Measurements from ENCODE around the gene TENM4. TPM values are rescaled to one million over a fixed set of nuclear protein-coding genes. Genes with fewer than 3 reads are reported as not detected.

Gene TENM4
- total and polyA plus RNA-seq, 2 of the 13 experiments (the other 11 are each of a cell fraction or from before 2014, with no cell fraction given): not detected

DNA sequence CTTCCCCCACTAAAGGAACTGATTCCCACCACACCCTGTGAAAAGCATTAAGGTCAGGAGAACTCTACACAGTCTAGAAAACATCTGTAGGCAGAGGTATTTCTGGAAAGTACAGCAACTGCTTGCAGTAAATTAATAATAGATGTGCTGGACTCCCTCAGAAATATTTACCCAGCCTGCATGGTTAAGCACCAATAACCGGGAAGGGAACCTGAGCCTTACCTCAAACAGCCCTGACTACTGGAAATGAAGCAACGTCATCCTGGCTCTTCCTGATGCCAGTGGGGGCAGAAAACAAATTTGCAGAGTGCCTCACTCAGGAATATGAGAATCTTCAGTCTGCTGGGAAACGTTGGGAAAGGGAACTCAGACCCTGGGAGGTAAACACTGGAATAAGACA is 318.1 kb downstream of the TENM4 start (continued):
- TF ChIP-seq, protein P1, sequence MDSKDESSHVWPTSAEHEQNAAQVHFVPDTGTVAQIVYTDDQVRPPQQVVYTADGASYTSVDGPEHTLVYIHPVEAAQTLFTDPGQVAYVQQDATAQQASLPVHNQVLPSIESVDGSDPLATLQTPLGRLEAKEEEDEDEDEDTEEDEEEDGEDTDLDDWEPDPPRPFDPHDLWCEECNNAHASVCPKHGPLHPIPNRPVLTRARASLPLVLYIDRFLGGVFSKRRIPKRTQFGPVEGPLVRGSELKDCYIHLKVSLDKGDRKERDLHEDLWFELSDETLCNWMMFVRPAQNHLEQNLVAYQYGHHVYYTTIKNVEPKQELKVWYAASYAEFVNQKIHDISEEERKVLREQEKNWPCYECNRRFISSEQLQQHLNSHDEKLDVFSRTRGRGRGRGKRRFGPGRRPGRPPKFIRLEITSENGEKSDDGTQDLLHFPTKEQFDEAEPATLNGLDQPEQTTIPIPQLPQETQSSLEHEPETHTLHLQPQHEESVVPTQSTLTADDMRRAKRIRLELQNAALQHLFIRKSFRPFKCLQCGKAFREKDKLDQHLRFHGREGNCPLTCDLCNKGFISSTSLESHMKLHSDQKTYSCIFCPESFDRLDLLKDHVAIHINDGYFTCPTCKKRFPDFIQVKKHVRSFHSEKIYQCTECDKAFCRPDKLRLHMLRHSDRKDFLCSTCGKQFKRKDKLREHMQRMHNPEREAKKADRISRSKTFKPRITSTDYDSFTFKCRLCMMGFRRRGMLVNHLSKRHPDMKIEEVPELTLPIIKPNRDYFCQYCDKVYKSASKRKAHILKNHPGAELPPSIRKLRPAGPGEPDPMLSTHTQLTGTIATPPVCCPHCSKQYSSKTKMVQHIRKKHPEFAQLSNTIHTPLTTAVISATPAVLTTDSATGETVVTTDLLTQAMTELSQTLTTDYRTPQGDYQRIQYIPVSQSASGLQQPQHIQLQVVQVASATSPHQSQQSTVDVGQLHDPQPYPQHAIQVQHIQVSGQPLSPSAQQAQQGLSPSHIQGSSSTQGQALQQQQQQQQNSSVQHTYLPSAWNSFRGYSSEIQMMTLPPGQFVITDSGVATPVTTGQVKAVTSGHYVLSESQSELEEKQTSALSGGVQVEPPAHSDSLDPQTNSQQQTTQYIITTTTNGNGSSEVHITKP (CRISPR knock-in tag; IDR thresholded peaks at IDR 0.05; ENCODE audit: low read depth): no peak
- TF ChIP-seq NKX3-1 (CRISPR knock-in tag; IDR thresholded peaks at IDR 0.05): no peak
- TF ChIP-seq, protein P2, sequence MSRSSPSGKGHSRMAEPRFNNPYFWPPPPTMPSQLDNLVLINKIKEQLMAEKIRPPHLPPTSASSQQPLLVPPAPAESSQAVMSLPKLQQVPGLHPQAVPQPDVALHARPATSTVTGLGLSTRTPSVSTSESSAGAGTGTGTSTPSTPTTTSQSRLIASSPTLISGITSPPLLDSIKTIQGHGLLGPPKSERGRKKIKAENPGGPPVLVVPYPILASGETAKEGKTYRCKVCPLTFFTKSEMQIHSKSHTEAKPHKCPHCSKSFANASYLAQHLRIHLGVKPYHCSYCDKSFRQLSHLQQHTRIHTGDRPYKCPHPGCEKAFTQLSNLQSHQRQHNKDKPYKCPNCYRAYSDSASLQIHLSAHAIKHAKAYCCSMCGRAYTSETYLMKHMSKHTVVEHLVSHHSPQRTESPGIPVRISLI (CRISPR knock-in tag; IDR thresholded peaks at IDR 0.05; ENCODE audit: borderline replicate concordance): no peak
- no peak for TF ChIP-seq ZNF674 (CRISPR knock-in tag; IDR thresholded peaks at IDR 0.05; ENCODE audit: low read depth)

DNA sequence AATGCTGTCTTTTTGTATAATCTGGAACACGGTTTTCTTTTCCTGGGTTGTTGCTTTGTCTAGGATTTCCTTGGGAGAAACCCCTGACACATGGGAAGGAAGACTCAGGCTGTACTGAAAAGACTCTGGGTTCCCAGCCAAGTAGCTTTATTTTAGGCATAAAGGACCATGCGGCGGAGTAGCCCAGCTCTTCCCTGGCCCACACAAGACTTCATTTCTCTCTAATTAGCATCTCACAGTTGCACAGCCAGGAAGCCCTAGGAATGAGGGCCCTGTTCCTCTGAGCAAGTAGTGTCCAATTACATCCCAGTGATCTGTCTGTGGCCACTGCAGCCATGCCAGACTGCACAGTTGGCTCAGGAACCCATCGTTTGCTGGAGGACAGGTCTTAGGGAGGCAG is 319.5 kb downstream of the TENM4 start:
- Histone ChIP-seq H2AFZ (ENCODE audit: low read length) (no peak overlapping the region), H3K79me2 (ENCODE audit: insufficient read depth, low read length) (no peaks in the 10 kb centered on the region), H3K9me3 (ENCODE audit: low read length) (no peaks in the 10 kb centered on the region), H3K9ac (ENCODE audit: insufficient read depth, low read depth, low read length) (no peak overlapping the region), H3K4me1 (ENCODE audit: insufficient read depth, low read length) (no peaks in the 10 kb centered on the region), H3K4me2 (ENCODE audit: low read depth, low read length) (no peak overlapping the region), H3K4me3 (replicated peaks in 1 of 3; ENCODE audit: insufficient read depth in 1 of 3, low read depth in 2 of 3, low read length in 3 of 3) (no peak overlapping the region), H3K36me3 (replicated peaks in 1 of 2; ENCODE audit: control insufficient read depth in 1 of 2, insufficient read depth in 2 of 2, low read length in 2 of 2) (no peaks in the 10 kb centered on the region), H4K20me1 (ENCODE audit: insufficient read depth, low read length) (no peaks in the 10 kb centered on the region), H3K27me3 (ENCODE audit: control insufficient read depth in 1 of 2, insufficient read depth in 2 of 2, low read length in 2 of 2) (no peaks in the 10 kb centered on the region), H3K27ac (ENCODE audit: extremely low read length, insufficient read depth, low read length) (no peak overlapping the region)
- ChIA-PET CTCF (ENCODE audit: low intra/inter-chr PET ratio, low total read pairs) (no interaction called here), POLR2A (no interaction called here)
- FAIRE-seq: no peak
- no peak for ATAC-seq
- no TSS peak for BruUV-seq (replicated peaks)
- 70% methylated on average over 3 of the region's 4 CpGs for WGBS (ENCODE audit: low lambda C conversion rate)
- intact Hi-C loops (cut with micrococcal nuclease; ENCODE audit: unreplicated experiment): no loop called here
- DNase-seq (ENCODE audit: low spot score): no peak
- in situ Hi-C loops (cut with HindIII; ENCODE audit: extremely low pct_ligation_motif_present, low pct_unique_long_range_greater_than_20kb): no loop called here
- no peak for TF ChIP-seq TSC22D2 (CRISPR knock-in tag; IDR thresholded peaks at IDR 0.05; ENCODE audit: borderline replicate concordance)
- no peak for TF ChIP-seq NR2C2 (CRISPR knock-in tag; IDR thresholded peaks at IDR 0.05; ENCODE audit: borderline replicate concordance)

Data from HepG2 (cell line).